A549 treated with Mapracorat at 1 μM for 4 hours (cell line): Measurements from ENCODE around the gene GAL3ST1. TPM values are rescaled to one million over a fixed set of nuclear protein-coding genes. Genes with fewer than 3 reads are reported as not detected.

Experiments used
- total RNA-seq: library from RNA; stranded (reverse); fragments of 200-300 nt; extraction: Qiagen RNA extraction; gene quantifications from 5 replicates; pipeline ENCODE4 v1.2.3, GENCODE V29; 2022

The GAL3ST1 gene
- 7.0 to 11.7 TPM (median 11.1 TPM) in 5 replicates for total RNA-seq

GRCh38 chr22:30574095-30574981 lies at the start of gene GAL3ST1:
GAL3ST1 (minus strand) TSS chr22:30574665; CDS start chr22:30557392, 17,273 bp downstream.

GRCh38 chr22:30606455-30607299 lies 32.2 kb upstream of the GAL3ST1 start, which contains the start of gene TCN2:
TCN2 (plus strand) TSS chr22:30607174; CDS start chr22:30607332, 158 bp downstream.

GRCh38 chr22:30591588-30592359 lies 17.3 kb upstream of the GAL3ST1 start, which contains the start of gene PES1:
PES1 (minus strand) TSS chr22:30591910; CDS start chr22:30591833, 77 bp downstream.

GRCh38 chr22:30546616-30547015 lies 27.8 kb downstream of the GAL3ST1 start, which contains the start of gene SEC14L6:
SEC14L6 (minus strand) TSS chr22:30546741; CDS start chr22:30546682, 59 bp downstream.

Other genes with a start within 250 kb of the GAL3ST1 start
- 8.2 to 9.8 TPM (median 9.4 TPM) in 5 replicates for gene TBC1D10A, start 247.7 kb downstream of the GAL3ST1 start, total RNA-seq
- 45.5 to 66.8 TPM (median 65.0 TPM) in 5 replicates for gene SF3A1, start 217.8 kb downstream of the GAL3ST1 start, total RNA-seq
- 2.4 to 3.4 TPM (median 3.2 TPM) in 5 replicates for gene CCDC157, start 217.7 kb downstream of the GAL3ST1 start, total RNA-seq
- 16.0 to 23.8 TPM (median 21.7 TPM) in 5 replicates for gene RNF215, start 187.3 kb downstream of the GAL3ST1 start, total RNA-seq
- 48.2 to 79.6 TPM (median 70.6 TPM) in 5 replicates for gene SEC14L2, start 177.6 kb downstream of the GAL3ST1 start, total RNA-seq
- gene MTFP1, start 148.9 kb downstream of the GAL3ST1 start, total RNA-seq: 59.6 to 71.2 TPM (median 69.2 TPM) in 5 replicates
- gene SEC14L3, start 102.6 kb downstream of the GAL3ST1 start, total RNA-seq: not detected in 5 replicates
- gene SEC14L4, start 69.0 kb downstream of the GAL3ST1 start, total RNA-seq: 4.6 to 6.3 TPM (median 5.8 TPM) in 5 replicates
- gene SEC14L6, start 27.9 kb downstream of the GAL3ST1 start, total RNA-seq: not detected in 5 replicates
- gene PES1, start 17.2 kb upstream of the GAL3ST1 start, total RNA-seq: 101 to 120 TPM (median 108 TPM) in 5 replicates
- 4.5 to 5.4 TPM (median 4.9 TPM) in 5 replicates for gene TCN2, start 32.5 kb upstream of the GAL3ST1 start, total RNA-seq
- gene SLC35E4, start 61.1 kb upstream of the GAL3ST1 start, total RNA-seq: 5.0 to 7.3 TPM (median 6.2 TPM) in 5 replicates
- 3.3 to 5.4 TPM (median 4.8 TPM) in 5 replicates for gene DUSP18, start 93.2 kb upstream of the GAL3ST1 start, total RNA-seq
- gene OSBP2, start 120.2 kb upstream of the GAL3ST1 start, total RNA-seq: 8.0 to 10.3 TPM (median 9.2 TPM) in 5 replicates